Stimulated activated CD8-positive, alpha-beta memory T cell treated with anti-CD3 and anti-CD28 coated beads, Interleukin-12 subunit alpha, Interleukin-12 subunit beta, amount 100 ng/mL, for 1 hour (primary cell): ENCODE measurements around the gene GUCA2A.

Source experiments
- DNase-seq: peaks from one replicate; pipeline ENCODE4 v3.0.0-alpha.2; 2020; ENCODE audit warnings: low read depth

Gene GUCA2A

GRCh38 chr1:42130061-42130660 lies 34.4 kb downstream of the GUCA2A start:
- DNase-seq, result no peak

- DNase-seq, result no peak
These were observed 35.6 kb downstream of the GUCA2A start for GRCh38 chr1:42128964-42129363.

- no peak for DNase-seq
These were observed 36.0 kb downstream of the GUCA2A start for GRCh38 chr1:42128499-42128898.

GRCh38 chr1:42127767-42128166 lies 36.8 kb downstream of the GUCA2A start:
- no peak for DNase-seq

- DNase-seq, result no peak
These were observed 39.0 kb downstream of the GUCA2A start for GRCh38 chr1:42125552-42125951.

- no peak for DNase-seq
These were observed 42.1 kb downstream of the GUCA2A start for GRCh38 chr1:42122408-42122807.

GRCh38 chr1:42118125-42118524 lies 46.4 kb downstream of the GUCA2A start:
- no peak for DNase-seq

- DNase-seq, result no peak
These were observed 47.3 kb downstream of the GUCA2A start for GRCh38 chr1:42117214-42117613.

GRCh38 chr1:42114229-42114628 lies 50.3 kb downstream of the GUCA2A start:
- DNase-seq, result no peak
